ENCODE data around the gene RFX1.

DNA sequence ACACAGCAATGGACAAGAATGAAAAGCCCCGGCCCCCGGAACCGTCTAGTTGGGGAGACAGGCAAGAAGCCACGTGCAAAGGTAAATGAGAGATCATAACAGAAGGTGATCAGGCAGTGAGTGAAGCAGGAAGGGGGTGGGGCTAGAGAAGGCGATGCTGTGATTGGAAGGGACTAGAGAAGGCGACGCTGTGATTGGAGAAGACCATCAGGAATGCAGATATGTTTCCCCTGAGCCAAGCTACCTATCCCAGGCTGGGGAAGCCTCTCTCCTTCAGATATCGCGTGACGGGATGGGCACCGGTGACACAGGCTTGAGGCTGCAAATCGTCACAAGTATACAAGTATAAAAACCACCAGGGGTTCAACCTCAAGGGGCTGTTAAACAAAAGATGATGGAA, 32.0 kb downstream of the RFX1 start:
- TF ChIP-seq EP300 (conservative IDR thresholded peaks at IDR 0.05; ENCODE audit: poor library complexity, severe bottlenecking): no peak
- no peak for TF ChIP-seq CTCF (IDR thresholded peaks at IDR 0.05; ENCODE audit: poor library complexity, severe bottlenecking)
- no peak for TF ChIP-seq POLR2AphosphoS5 (IDR thresholded peaks at IDR 0.05)
- no peak for TF ChIP-seq EZH2 (IDR thresholded peaks at IDR 0.05; ENCODE audit: borderline replicate concordance, insufficient read depth, low read length, poor library complexity, severe bottlenecking)

All from neural cell (in vitro differentiated cells).